GM23248 (cell line): Measurements from ENCODE around the gene MYH9. TPM values are rescaled to one million over a fixed set of nuclear protein-coding genes. Genes with fewer than 3 reads are reported as not detected.
"Not testable (repeated sequence)": the region's sequence is repeated elsewhere in the genome, so short reads cannot be mapped to it uniquely, and the experiment has no call there.

Experiments
- DNase-seq: peaks from one replicate; pipeline ENCODE4 v3.0.0-alpha.2; 2015
- H2AFZ ChIP-seq: fragments of 200-600 bp; sonication (generic); 2 replicates; pipeline ENCODE4 v1.6.1; 2016; ENCODE audit warnings: antibody characterized with exemption
- H3F3A ChIP-seq: fragments of 200-600 bp; sonication (generic); 2 replicates; pipeline ENCODE4 v1.6.1; 2016; ENCODE audit warnings: mild to moderate bottlenecking, antibody characterized with exemption, mixed run types; ENCODE audit not compliant: insufficient read depth
- H3K27ac ChIP-seq: fragments of 200-600 bp; sonication (generic); 2 replicates; pipeline ENCODE4 v1.5.1; 2016; ENCODE audit warnings: mild to moderate bottlenecking
- H3K27me3 ChIP-seq: fragments of 200-600 bp; sonication (generic); replicated peaks from 2 replicates; pipeline ENCODE4 v1.6.1; 2016; ENCODE audit warnings: mild to moderate bottlenecking; ENCODE audit not compliant: insufficient read depth
- H3K36me3 ChIP-seq: fragments of 200-600 bp; sonication (generic); 2 replicates; pipeline ENCODE4 v1.6.1; 2016; ENCODE audit warnings: low read depth, mild to moderate bottlenecking
- H3K4me1 ChIP-seq: fragments of 200-600 bp; sonication (generic); 2 replicates; pipeline ENCODE4 v1.6.1; 2016; ENCODE audit warnings: mild to moderate bottlenecking; ENCODE audit not compliant: insufficient read depth
- H3K4me2 ChIP-seq: fragments of 200-600 bp; sonication (generic); one replicate; pipeline ENCODE4 v1.6.1; 2016; ENCODE audit warnings: mild to moderate bottlenecking; ENCODE audit not compliant: unreplicated experiment
- H3K4me3 ChIP-seq: fragments of 200-600 bp; sonication (generic); 2 replicates; pipeline ENCODE4 v1.5.1; 2016; ENCODE audit warnings: mild to moderate bottlenecking
- H3K79me2 ChIP-seq: fragments of 200-600 bp; sonication (generic); 2 replicates; pipeline ENCODE4 v1.6.1; 2016; ENCODE audit warnings: mild to moderate bottlenecking; ENCODE audit not compliant: insufficient read depth
- H3K9ac ChIP-seq: fragments of 200-600 bp; sonication (generic); 2 replicates; pipeline ENCODE4 v1.6.1; 2016; ENCODE audit warnings: mild to moderate bottlenecking
- H3K9me2 ChIP-seq: fragments of 200-600 bp; sonication (generic); 2 replicates; pipeline ENCODE4 v1.6.1; 2016; ENCODE audit warnings: mixed run types, mild to moderate bottlenecking, moderate library complexity; ENCODE audit not compliant: insufficient read depth
- H3K9me3 ChIP-seq: fragments of 200-600 bp; sonication (generic); one replicate; pipeline ENCODE4 v1.6.1; 2017; ENCODE audit warnings: low read depth
- H4K20me1 ChIP-seq: fragments of 200-600 bp; sonication (generic); 2 replicates; pipeline ENCODE4 v1.6.0; 2016; ENCODE audit not compliant: insufficient read depth
- EZH2 ChIP-seq: fragments of 200-600 bp; sonication (generic); IDR thresholded peaks from 2 replicates; pipeline ENCODE4 v1.6.1; 2018; ENCODE audit warnings: antibody characterized with exemption, mild to moderate bottlenecking; ENCODE audit not compliant: insufficient read depth, poor library complexity, severe bottlenecking
- EZH2phosphoT487 ChIP-seq: fragments of 200-600 bp; sonication (generic); IDR thresholded peaks from 2 replicates; pipeline ENCODE4 v1.6.1; 2018; ENCODE audit warnings: antibody characterized with exemption, moderate library complexity, mild to moderate bottlenecking, low read depth; ENCODE audit not compliant: insufficient read depth
- WGBS, 2 experiments: methylation state at CpG; one replicate each; pipeline ENCODE4 v1.1.6; 2015 to 2017; ENCODE audit warnings: low lambda C conversion rate in 2 of 2, low coverage in 1 of 2; ENCODE audit errors: missing lambda C conversion rate in 2 of 2; 5-methylcytosine and 5-hydroxymethylcytosine counted together
- in situ Hi-C: fragments of 300-500 bp; cut with MboI; formaldehyde crosslinking; loops from 2 replicates; pipeline ENCODE4 v1.15.0; 2020
- polyA plus RNA-seq: library from polyadenylated mRNA; unstranded; fragments of >200 nt; fragmentation: Nextera tagmentation; extraction: Ambion mirVana; gene quantifications from 2 replicates; pipeline ENCODE4 v1.2.1, GENCODE V29; 2016
- total RNA-seq: library from RNA; depleted of rRNA; stranded (reverse); fragments of >200 nt; shearing (Covaris generic); gene quantifications from 2 replicates; pipeline ENCODE4 v1.2.3, GENCODE V29; 2014

MYH9 gene
- total and polyA plus RNA-seq, 2 experiments from 2014 or later = 287 to 420 TPM

DNA sequence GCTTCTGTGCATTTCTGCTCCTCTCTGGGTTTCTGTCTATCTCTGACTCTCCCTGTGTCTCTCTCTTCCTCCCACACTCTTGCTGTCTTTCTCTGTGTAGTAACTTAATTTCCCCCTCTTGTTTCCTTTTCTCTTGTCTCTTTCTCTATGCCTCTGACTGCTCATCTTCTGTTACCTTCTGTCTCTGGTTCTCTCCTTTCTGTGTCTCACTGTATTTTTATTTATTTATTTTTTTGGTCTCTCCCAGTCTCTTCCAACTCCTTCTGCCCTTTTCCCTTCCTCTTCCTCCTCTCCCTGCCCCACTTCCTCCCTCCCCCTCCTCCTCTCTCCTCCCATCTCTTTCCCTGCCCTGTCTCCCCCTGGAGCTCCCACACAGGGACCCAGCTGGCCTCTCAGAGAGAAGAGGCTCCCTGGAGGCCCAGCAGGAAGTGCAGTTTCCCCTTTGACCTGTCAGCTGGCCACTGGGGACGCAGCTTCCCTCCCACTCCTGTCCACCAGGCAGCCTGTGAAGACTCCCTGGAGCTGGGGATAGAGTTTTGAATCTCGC is 38.3 kb upstream of the MYH9 start:
- TF ChIP-seq EZH2 = no peak
- TF ChIP-seq EZH2phosphoT487 = no peak

DNA sequence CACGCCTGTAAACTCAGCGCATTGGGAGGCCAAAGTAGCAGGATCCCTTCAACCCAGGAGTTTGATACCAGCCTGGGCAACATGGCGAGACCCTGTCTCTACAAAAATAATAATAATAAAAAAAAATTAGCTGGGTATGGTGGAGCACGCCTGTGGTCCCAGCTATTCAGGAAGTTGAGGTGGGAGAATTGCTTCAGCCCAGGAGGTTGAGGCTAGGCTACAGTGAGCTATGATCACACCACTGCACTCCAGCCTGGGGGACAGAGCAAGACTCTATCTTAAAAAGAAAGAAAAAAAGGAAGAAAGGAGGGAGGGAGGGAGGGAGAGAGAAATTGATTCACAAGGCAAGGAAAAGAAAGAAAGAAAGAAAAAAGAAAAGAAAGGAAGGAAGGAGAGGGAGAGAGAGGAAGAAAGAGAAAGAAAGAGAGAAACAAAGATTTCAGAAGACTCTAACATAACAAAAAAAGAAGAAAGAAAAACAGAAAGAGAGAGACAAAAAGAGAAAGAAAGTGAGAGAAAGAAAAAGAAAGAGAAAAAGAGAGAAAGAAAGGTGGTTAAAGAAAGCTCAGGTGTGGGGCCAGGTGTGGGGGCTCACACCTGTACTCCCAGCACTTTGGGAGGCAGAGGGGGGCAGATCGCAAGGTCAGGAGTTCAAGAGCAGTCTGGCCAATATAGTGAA is 37.3 kb upstream of the MYH9 start:
- no peak overlapping the region for H3K27ac ChIP-seq
- in situ Hi-C loops = no loop called here
- no peaks in the 10 kb centered on the region for H3K9me3 ChIP-seq
- H3K9ac ChIP-seq = no peak overlapping the region
- H3K36me3 ChIP-seq = no peaks in the 10 kb centered on the region
- no peaks in the 10 kb centered on the region for H3K9me2 ChIP-seq
- no peaks in the 10 kb centered on the region for H3K27me3 ChIP-seq
- no peaks in the 10 kb centered on the region for H4K20me1 ChIP-seq
- H3F3A ChIP-seq = peaks cover 4% of the 10 kb centered on the region; the same call in 1 of the 2 replicates
- no peak overlapping the region for H2AFZ ChIP-seq
- 93 to 97% methylated on average over 5 of the region's 5 CpGs for WGBS, 2 experiments
- no peak for DNase-seq
- 0 out of 2 replicates have a peak, but pooled peaks cover 4% of the 10 kb centered on the region for H3K4me1 ChIP-seq
- no peak overlapping the region for H3K4me2 ChIP-seq
- no peak for TF ChIP-seq EZH2
- TF ChIP-seq EZH2phosphoT487 = no peak
- no peaks in the 10 kb centered on the region for H3K79me2 ChIP-seq
- H3K4me3 ChIP-seq = no peak overlapping the region

More for the DNA sequence above, 38.3 kb upstream of the MYH9 start:
- 86 to 88% methylated on average over 2 of the region's 2 CpGs for WGBS, 2 experiments
- Histone ChIP-seq H2AFZ (peak overlapping the region; percentile 63), H3K9me2 (no peaks in the 10 kb centered on the region), H3K9ac (no peak overlapping the region), H3K27me3 (no peaks in the 10 kb centered on the region), H4K20me1 (no peaks in the 10 kb centered on the region), H3F3A (no peaks in the 10 kb centered on the region), H3K4me2 (no peak overlapping the region), H3K36me3 (no peaks in the 10 kb centered on the region), H3K27ac (no peak overlapping the region), H3K79me2 (no peaks in the 10 kb centered on the region), H3K4me3 (no peak overlapping the region), H3K4me1 (no peaks in the 10 kb centered on the region), H3K9me3 (no peaks in the 10 kb centered on the region)
- DNase-seq = no peak
- in situ Hi-C loops = no loop called here

DNA sequence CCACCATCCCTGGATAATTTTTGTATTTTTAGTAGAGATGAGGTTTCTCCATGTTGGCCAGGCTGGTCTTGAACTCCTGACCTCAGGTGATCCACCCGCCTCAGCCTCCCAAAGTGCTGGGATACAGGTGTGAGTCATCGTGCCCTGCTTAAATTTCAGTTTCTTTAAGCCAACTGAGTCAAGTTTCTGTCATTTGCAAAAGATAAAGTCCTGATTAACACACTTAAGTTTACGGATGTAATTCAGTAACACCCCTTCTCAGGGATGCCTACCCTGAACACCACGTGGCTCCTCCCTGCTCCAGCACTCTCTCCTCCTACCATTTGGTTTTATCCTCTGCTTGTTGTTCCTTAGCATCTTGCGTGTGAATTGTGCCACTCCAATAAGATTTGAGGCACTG is 36.7 kb upstream of the MYH9 start:
- H3K27ac ChIP-seq, in situ Hi-C loops, H3K36me3 ChIP-seq, H3K9me3 ChIP-seq, H3K27me3 ChIP-seq, H4K20me1 ChIP-seq, DNase-seq, H3K4me2 ChIP-seq, H2AFZ ChIP-seq, H3K4me1 ChIP-seq, H3K4me3 ChIP-seq, H3K9ac ChIP-seq, H3K9me2 ChIP-seq, H3K79me2 ChIP-seq, H3F3A ChIP-seq: not testable (repeated sequence)
- WGBS, 2 experiments = 79 to 84% methylated on average over 5 of the region's 5 CpGs

DNA sequence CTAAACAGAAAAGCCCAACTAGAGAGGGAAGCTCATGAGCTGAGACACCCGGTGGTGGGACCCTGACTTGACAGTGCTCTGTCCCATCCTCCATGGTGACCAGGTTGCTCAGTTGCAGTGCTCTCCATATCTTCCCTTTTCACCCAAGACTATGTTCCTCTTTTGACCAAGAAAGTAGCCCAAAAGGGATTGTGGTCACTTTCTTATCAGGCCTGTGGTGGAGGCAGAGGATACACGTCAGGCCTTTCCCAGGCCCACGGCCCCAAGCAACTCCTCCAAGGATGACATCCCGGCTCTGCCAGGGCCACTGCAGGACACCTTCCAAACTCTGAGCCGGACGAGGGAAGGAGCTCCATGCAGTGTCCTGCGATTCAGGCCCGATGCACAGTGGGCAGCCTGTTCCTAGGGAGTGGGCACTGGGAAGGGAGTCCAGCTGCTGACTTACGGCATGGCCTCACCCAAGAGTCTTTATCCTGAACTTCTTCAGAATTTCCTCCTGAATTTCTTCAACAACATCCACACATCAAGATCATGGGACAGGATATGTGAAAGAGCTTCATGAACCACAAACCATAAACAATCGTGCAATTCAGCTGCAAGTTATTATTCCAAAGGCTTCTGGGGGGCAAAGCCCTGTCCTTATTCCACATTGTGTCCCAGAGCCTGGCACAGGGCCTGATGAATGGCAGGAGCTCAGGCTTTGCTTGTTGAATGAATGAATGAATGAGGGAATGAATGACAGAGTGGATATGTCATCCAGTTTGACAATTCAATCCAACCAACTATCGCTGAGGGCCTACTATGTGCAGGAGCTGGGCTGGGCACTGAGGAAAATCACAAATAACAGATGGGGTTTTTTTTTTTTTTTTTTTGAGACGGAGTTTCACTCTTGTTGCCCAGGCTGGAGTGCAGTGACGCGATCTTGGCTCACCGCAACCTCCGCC is 36.0 kb upstream of the MYH9 start:
- TF ChIP-seq EZH2 (no peak), EZH2phosphoT487 (no peak)
- Histone ChIP-seq H3K9me2 (no peaks in the 10 kb centered on the region), H4K20me1 (no peaks in the 10 kb centered on the region), H2AFZ (no peak overlapping the region), H3K4me3 (no peak overlapping the region), H3K36me3 (no peaks in the 10 kb centered on the region), H3K9ac (no peak overlapping the region), H3K79me2 (no peaks in the 10 kb centered on the region), H3K27me3 (no peaks in the 10 kb centered on the region), H3K27ac (no peak overlapping the region), H3K4me1 (peaks cover 14% of the 10 kb centered on the region; the same call in 1 of the 2 replicates), H3K4me2 (no peak overlapping the region), H3F3A (peaks cover 11% of the 10 kb centered on the region; the same call in 1 of the 2 replicates), H3K9me3 (no peaks in the 10 kb centered on the region)
- in situ Hi-C loops = no loop called here
- no peak for DNase-seq
- WGBS, 2 experiments = 88 to 92% methylated on average over 16 of the region's 16 CpGs
